Measurements from ENCODE around the gene SLC38A8.

GRCh38 chr16:83960521-83961249 is 81.9 kb downstream of the SLC38A8 start:
- TF ChIP-seq POLR2A (IDR thresholded peaks at IDR 0.05; ENCODE audit: low read depth, low read length) (no peak), POLR2AphosphoS5 (IDR thresholded peaks at IDR 0.05; ENCODE audit: low read depth, low read length) (no peak), TAF1 (IDR thresholded peaks at IDR 0.05; ENCODE audit: borderline replicate concordance, low read depth, low read length) (no peak)

All from GM12892 (cell line).